Activated CD4-positive, alpha-beta T cell treated with anti-CD3 and anti-CD28 coated beads, Interleukin-10, Interleukin-2, amounts not matched to agents 100 ng/mL and 50 ng/mL, durations not matched to agents 16 hours and 8 hours (primary cell): ENCODE measurements around the gene ANKRD18A.
"Not testable (repeated sequence)": the region's sequence is repeated elsewhere in the genome, so short reads cannot be mapped to it uniquely, and the experiment has no call there.

ENCODE experiments used
- DNase-seq: peaks from one replicate; pipeline ENCODE4 v3.0.0-alpha.2; 2020

ANKRD18A gene

GRCh38 chr9:38622951-38623350 lies 2.6 kb upstream of the ANKRD18A start:
- DNase-seq, result no peak

DNA sequence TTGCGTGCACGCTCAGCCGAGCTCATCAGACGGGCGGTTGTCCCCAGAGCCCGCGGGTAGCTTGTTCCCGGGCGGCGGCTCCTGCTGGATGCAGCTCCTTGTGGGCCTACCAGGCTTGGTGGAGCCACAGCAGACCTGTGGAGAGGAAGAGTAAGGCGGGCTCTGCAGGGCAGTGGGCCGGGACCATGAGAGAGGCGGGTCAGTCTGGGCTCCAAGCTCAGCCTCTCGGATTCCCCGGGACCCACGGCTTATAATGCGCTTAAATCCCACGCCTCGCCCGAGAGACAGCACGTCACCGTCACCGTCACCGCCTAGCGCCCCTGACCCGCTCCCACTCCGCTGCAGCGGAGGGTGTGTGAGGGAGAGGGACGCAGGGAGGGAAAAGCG lies 1.9 kb upstream of the ANKRD18A start:
- peak; percentile 1 for DNase-seq

GRCh38 chr9:38621434-38622287 lies 1.3 kb upstream of the ANKRD18A start:
- DNase-seq, result peak; percentile 61

DNA sequence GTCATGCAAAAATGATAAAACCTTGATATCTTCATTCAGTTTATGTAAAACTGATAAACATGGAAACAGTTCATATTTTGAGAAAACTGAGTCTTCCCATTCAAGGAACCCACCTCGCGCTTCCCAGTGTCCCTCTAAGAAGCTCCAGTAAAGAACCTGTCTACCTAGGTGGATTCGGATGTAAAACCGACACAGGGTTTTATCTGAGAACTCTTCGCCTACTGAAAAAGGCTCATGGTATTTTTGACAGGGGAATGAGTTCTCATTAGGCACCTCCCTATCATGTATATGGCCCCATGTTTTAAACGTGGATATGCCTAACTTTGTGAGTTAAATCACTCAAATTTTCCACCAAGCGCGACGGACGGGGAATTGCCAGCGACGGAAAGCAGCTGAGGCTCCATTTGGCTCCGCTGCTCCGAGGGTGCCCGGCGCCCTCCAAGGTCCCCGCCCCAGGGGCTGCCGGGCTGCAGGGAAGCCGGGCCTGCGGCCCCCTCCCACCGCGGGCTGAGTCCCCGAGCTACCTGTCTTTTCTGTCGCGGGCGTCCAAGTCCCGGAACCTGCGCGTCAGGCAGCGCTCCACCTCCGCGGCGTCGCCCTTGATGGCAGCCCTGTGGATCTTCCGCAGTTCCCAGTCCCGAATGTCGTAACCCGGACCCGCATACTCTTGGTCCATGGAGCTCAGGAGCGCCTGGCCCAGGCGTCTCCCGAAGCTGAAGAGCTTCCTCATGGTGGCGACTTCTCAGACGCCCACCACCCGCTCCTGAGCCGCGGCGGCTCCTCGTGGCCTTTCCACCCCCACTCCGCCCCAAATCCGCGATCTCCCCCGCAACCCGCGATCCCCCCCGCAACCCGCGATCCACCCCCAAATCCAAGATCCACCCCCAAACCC lies 594 bp downstream of the ANKRD18A start:
- DNase-seq, result peak; percentile 21

- not testable (repeated sequence) for DNase-seq
These were observed 22.2 kb downstream of the ANKRD18A start for GRCh38 chr9:38598029-38598745.

GRCh38 chr9:38595117-38595516 lies 25.3 kb downstream of the ANKRD18A start:
- DNase-seq, result not testable (repeated sequence)

DNA sequence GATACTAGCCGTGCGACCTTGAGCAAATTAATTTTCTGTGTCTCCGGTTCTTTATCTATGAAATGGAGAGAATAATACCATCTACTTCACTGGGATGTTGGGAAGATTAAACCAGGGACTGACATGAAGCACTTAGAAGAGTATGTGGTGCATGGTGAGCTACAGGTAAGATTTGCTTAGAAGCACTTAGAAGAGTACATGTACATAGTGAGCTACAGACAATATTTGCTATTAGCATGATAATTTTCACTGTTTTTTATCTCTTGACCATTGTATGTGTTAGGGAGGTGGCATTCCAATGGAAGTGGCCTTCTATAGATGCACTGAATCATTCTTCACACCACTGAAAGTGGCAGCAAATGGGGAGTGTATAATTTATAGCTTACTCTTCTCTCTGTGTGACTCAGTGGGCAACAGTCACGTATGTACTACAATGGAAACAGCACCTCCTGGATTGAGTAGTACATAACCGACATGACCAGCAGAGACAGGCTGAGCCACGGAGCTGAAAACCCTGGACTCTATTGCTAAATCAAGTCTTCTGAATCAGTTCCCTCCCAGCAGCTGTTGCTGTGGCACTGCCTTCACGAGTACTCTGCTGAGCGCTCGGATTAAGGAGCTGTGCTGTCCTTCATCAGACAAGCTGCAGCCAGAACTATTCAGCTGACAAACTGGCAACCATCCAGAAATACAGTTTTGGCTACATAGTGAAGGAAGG lies 28.9 kb downstream of the ANKRD18A start:
- DNase-seq, result peak; percentile 24

DNA sequence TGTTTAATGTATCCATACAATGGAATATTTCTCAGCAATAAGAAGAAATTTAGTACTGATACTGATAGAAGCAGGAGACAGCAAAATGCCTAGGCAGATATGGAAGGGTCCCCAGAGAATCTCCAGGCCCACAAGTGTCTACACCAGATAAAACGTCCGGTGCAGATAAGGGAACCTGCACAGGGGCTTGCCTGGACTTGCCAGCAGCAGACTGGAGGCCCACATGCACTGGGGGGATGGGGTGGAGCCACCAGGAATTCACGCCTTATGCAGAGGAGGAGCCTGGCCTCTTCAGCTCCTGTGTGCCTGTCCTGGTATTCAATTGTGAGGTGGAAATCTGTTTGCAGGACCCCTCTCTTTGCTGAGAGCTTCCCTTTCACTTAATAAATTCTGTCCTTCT lies 36.6 kb downstream of the ANKRD18A start:
- not testable (repeated sequence) for DNase-seq

DNA sequence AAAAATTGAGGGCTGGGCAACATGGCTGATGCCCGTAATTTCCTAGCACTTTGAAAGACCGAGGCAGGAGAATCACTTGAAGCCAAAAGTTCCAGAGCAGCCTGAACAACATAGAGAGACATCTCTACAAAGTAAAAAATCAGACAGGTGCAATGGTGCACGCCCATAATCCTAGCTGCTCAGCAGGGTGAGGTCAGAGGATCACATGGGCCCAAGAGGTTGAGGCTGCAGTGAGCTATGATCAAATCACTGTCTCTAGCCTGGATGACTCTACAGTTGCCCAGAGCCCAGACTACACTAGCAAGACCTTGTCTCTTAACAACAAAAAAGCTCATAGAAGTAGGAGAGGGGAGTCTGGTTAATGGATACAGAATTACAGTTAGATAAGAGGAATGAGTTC lies 40.3 kb downstream of the ANKRD18A start:
- DNase-seq, result not testable (repeated sequence)

DNA sequence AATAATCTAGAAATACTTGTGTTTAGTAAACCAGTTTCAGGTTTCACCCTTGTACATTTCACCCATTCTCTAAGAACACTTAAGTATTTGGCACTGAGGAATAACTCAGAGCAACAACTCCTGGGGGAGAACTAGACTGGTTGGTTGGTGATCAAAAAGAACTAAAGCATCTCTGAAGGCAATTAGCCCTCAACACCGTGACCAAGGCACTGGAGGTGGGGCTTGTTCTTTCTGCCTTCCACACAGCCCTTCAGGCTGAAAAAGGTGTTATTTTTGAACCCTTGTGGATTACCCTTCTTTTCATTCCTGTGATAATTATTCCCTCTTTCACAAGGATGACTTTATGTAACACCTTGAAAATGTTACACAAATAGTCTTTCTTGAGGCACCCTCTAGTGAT lies 44.2 kb downstream of the ANKRD18A start:
- DNase-seq, result not testable (repeated sequence)

DNA sequence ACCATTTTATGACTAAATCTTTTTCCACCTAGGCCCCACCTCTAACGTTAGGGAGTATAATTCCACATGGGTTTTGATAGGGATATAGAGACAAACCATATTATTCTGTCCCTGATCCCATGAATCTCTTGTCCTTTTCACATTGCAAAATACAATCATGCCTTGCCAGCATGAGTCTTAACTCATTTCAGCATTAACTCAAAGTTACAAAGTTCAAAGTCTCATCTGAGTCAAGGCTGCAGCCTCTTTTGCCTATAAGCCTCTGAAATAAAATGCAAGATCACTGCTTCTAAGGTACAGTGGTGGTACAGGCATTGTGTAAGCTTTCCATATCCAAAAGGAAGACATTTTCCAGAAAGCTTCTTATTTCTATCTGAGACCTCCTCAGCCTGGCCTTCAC lies 54.3 kb downstream of the ANKRD18A start:
- not testable (repeated sequence) for DNase-seq

- not testable (repeated sequence) for DNase-seq
These were observed 55.2 kb downstream of the ANKRD18A start for GRCh38 chr9:38565178-38565577.

DNA sequence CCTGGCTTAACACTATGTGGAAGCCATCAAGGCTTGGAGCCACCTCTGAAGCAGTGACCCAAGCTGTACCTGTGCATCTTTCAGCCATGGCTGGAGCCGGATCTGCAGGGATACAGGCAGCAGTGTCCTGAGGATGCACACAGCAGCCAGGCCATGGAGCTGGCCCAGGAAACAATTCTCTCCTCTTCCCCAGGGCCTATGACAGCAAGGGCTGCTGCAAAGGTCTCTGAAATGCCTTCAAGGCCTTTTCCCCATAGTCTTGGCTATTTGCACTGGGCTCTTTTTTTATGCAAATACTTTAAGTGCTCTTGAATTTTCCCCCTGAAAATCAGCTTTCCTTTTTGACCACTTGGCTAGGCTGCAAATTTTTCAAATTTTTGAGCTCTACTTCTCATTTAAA lies 56.5 kb downstream of the ANKRD18A start:
- not testable (repeated sequence) for DNase-seq

GRCh38 chr9:38561134-38561533 lies 59.3 kb downstream of the ANKRD18A start:
- DNase-seq, result not testable (repeated sequence)

GRCh38 chr9:38559172-38559571 lies 61.2 kb downstream of the ANKRD18A start:
- not testable (repeated sequence) for DNase-seq

DNA sequence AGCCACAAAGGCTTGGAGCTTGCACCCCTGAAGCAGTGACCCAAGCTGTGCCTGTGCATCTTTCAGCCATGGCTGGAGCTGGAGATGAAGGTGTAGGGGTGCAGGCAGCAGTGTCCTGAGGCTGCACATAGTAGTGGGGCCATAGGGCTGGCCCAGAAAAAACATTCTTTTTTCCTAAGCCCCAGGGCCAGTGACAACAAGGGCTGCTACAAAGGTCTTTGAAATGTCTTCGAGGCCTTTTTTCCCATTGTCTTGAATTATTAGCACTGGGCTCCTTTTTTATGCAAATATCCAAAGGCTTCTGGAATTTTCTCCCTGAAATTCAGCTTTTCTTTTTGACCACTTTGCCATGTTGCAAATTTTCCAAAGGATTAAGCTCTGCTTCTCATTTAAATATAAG lies 62.6 kb downstream of the ANKRD18A start:
- not testable (repeated sequence) for DNase-seq

GRCh38 chr9:38554966-38555365 lies 65.4 kb downstream of the ANKRD18A start:
- DNase-seq, result not testable (repeated sequence)

GRCh38 chr9:38553019-38553418 lies 67.4 kb downstream of the ANKRD18A start:
- DNase-seq, result not testable (repeated sequence)

DNA sequence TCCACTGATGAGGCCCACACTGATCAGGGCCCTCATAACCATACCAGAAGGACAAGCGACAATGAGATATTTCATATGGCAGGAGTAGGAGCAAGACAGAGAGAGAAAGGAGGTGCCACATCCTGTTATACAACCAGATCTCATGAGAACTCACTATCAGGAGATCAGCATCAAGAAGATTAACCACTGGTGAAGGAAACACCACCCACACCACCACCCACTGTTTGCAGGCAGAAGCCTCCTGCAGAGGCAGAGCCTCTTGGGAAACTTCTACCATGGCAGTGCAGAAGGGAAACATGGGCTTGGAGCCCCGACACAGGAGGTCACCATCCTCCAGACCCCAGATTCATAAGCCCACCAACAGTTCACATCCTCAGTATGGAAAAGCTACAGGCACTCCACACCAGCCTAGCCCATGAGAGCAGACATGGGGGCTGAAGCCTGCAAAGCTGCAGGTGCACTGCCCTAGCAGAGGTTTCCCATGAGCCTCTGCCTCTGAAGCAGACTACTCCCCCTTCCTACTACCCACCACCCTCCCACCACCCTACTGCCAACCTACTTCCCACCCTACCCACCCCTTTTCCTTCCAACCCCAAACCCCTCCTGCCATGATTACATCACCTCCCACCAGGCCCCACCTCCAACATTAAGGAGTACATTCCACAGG lies 73.8 kb downstream of the ANKRD18A start:
- DNase-seq, result peak; percentile 35

GRCh38 chr9:38540535-38540934 lies 79.9 kb downstream of the ANKRD18A start:
- not testable (repeated sequence) for DNase-seq

GRCh38 chr9:38529317-38529716 lies 91.1 kb downstream of the ANKRD18A start:
- no peak for DNase-seq

DNA sequence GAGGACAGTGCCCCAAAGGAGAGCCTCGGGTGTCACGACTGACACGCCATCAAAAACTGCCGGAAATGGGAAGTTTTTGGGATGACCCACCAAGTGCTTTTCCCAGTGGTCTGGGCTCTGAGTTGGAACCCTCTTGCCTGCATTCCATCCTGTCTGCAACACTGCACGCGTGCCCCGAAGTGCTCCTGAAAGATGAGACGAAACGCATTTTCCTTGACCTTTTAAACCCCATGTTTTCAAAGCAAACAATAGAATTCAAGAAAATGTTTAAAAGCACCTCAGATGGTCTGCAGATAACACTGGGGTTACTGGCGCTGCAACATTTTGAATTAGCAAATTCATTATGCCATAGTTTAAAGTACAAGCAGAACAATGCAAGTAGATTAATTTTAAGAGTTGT lies 92.9 kb downstream of the ANKRD18A start:
- no peak for DNase-seq
